ENCODE results near the gene LCNL1. TPM values are rescaled to one million over a fixed set of nuclear protein-coding genes. Genes with fewer than 3 reads are reported as not detected.
A peak's percentile ranks its signal among the peaks of the same experiment; 100 is the strongest.

LCNL1 gene
- polyA plus RNA-seq, 1 donor (not counting 4 experiments of a cell fraction or from before 2014, with no cell fraction given): not detected

DNA sequence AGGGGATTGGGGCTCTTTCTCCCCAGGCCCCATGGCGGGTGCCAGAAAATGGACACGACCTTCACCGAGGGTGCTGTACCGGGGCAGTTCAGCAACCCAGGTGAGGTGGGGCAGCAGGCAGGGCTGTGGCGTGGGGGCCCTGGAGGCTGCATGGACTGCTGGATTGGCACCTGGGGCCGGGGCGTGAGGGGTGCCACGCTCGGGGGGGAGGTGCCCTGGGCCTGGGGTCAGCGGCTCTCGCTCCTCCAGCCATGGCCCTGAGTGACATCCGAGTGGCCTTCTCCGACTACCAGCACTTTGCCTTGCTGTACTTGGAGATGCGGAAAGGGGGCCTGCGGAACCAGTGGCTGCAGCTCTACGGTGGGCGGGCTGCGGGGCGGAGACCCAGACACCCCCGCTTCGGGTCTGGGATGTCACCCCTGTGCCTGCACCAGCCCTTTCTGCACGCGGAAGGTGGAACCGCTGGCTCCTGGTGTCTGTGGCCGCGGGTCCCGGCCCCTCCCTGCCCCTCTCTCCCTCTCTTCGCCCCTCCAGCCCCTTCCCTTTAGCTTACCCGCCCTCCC, 1.8 kb downstream of the LCNL1 start:
- Histone ChIP-seq H3K9ac (ENCODE audit: control insufficient read depth, extremely low read depth, insufficient read depth, low read length) (no peak overlapping the region), H2AFZ (ENCODE audit: control insufficient read depth, low read length) (no peak overlapping the region), H3K27ac (ENCODE audit: control insufficient read depth, insufficient read depth, low read length) (no peak overlapping the region), H3K79me2 (ENCODE audit: control insufficient read depth, insufficient read depth, low read length) (no peaks in the 10 kb centered on the region), H3K27me3 (ENCODE audit: control insufficient read depth, extremely low read depth, insufficient read depth, low read length) (peaks cover 27% of the 10 kb centered on the region), H3K36me3 (ENCODE audit: control insufficient read depth in 2 of 2, extremely low read depth in 1 of 2, insufficient read depth in 2 of 2, low read length in 2 of 2) (no peaks in the 10 kb centered on the region), H4K20me1 (ENCODE audit: control insufficient read depth, extremely low read depth, insufficient read depth, low read length) (no peaks in the 10 kb centered on the region), H3K4me1 (ENCODE audit: control insufficient read depth, extremely low read depth, insufficient read depth, low read length) (no peaks in the 10 kb centered on the region), H3K4me2 (ENCODE audit: control insufficient read depth, extremely low read depth, insufficient read depth, low read depth, low read length) (no peak overlapping the region), H3K9me1 (ENCODE audit: control insufficient read depth, extremely low read depth, insufficient read depth, low read length) (no peaks in the 10 kb centered on the region), H3K4me3 (ENCODE audit: control insufficient read depth in 2 of 3, extremely low read depth in 1 of 3, insufficient read depth in 2 of 3, low read depth in 1 of 3, low read length in 3 of 3) (no peak overlapping the region), H3K9me3 (ENCODE audit: control insufficient read depth, low read depth, low read length) (no peaks in the 10 kb centered on the region)
- dilution Hi-C loops (cut with MboI; ENCODE audit: extremely low pct_ligation_motif_present, low sequenced_read_pairs): no loop called here
- FAIRE-seq: no peak
- TF ChIP-seq, protein P1, sequence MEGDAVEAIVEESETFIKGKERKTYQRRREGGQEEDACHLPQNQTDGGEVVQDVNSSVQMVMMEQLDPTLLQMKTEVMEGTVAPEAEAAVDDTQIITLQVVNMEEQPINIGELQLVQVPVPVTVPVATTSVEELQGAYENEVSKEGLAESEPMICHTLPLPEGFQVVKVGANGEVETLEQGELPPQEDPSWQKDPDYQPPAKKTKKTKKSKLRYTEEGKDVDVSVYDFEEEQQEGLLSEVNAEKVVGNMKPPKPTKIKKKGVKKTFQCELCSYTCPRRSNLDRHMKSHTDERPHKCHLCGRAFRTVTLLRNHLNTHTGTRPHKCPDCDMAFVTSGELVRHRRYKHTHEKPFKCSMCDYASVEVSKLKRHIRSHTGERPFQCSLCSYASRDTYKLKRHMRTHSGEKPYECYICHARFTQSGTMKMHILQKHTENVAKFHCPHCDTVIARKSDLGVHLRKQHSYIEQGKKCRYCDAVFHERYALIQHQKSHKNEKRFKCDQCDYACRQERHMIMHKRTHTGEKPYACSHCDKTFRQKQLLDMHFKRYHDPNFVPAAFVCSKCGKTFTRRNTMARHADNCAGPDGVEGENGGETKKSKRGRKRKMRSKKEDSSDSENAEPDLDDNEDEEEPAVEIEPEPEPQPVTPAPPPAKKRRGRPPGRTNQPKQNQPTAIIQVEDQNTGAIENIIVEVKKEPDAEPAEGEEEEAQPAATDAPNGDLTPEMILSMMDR (optimal IDR thresholded peaks at IDR 0.05 in 1 of 3, IDR thresholded peaks at IDR 0.05 in 1 of 3, conservative IDR thresholded peaks at IDR 0.05 in 1 of 3; ENCODE audit: extremely low read depth in 1 of 3, insufficient read depth in 2 of 3, low read length in 3 of 3): no peak
- no peak for TF ChIP-seq EZH2 (IDR thresholded peaks at IDR 0.05; ENCODE audit: low read length)
- DNase-seq (ENCODE audit: low read depth, low spot score): no peak

DNA sequence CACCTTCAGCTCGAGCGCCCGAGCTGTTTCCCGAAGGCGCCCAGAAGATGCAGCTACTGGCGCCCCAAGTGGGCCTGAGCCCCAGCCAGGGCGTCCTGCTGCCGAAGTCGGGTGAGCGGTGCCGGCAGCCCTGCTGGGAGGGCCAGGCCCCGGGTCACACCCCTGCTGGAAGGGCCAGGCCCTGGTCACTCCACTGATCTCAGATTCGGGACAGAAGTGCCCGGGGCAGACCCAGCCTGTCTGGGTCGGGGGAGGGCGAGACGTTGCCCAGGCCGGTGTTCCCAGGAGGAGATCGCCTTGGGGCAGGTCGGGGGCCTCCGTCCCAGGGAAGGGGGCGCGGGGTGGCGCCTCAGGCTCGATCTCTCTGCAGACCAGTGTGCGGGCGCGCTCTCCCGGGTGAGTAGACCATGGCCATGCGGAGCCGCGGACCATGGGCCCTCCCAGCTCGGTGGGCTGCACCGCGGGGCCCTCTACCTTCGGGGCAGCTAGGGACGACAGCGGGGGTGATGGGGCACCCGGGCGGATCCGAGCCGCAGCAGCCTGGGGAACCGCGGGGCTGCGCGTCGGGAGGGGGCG, 2.3 kb downstream of the LCNL1 start:
- dilution Hi-C loops (cut with MboI; ENCODE audit: extremely low pct_ligation_motif_present, low sequenced_read_pairs): no loop called here
- no peak overlapping the region for H3K4me3 ChIP-seq (ENCODE audit: control insufficient read depth in 2 of 3, extremely low read depth in 1 of 3, insufficient read depth in 2 of 3, low read depth in 1 of 3, low read length in 3 of 3)
- FAIRE-seq: no peak

More for the DNA sequence above, 2.3 kb downstream of the LCNL1 start:
- Histone ChIP-seq H3K9ac (ENCODE audit: control insufficient read depth, extremely low read depth, insufficient read depth, low read length) (no peak overlapping the region), H3K79me2 (ENCODE audit: control insufficient read depth, insufficient read depth, low read length) (no peaks in the 10 kb centered on the region), H3K9me3 (ENCODE audit: control insufficient read depth, low read depth, low read length) (no peaks in the 10 kb centered on the region), H3K4me2 (ENCODE audit: control insufficient read depth, extremely low read depth, insufficient read depth, low read depth, low read length) (no peak overlapping the region), H2AFZ (ENCODE audit: control insufficient read depth, low read length) (no peak overlapping the region), H3K4me1 (ENCODE audit: control insufficient read depth, extremely low read depth, insufficient read depth, low read length) (no peaks in the 10 kb centered on the region), H3K36me3 (ENCODE audit: control insufficient read depth in 2 of 2, extremely low read depth in 1 of 2, insufficient read depth in 2 of 2, low read length in 2 of 2) (no peaks in the 10 kb centered on the region), H3K9me1 (ENCODE audit: control insufficient read depth, extremely low read depth, insufficient read depth, low read length) (no peaks in the 10 kb centered on the region), H3K27ac (ENCODE audit: control insufficient read depth, insufficient read depth, low read length) (no peak overlapping the region), H4K20me1 (ENCODE audit: control insufficient read depth, extremely low read depth, insufficient read depth, low read length) (no peaks in the 10 kb centered on the region), H3K27me3 (ENCODE audit: control insufficient read depth, extremely low read depth, insufficient read depth, low read length) (peaks cover 27% of the 10 kb centered on the region)
- TF ChIP-seq EZH2 (IDR thresholded peaks at IDR 0.05; ENCODE audit: low read length): peak; percentile 90
- TF ChIP-seq, protein P1 (optimal IDR thresholded peaks at IDR 0.05 in 1 of 3, IDR thresholded peaks at IDR 0.05 in 1 of 3, conservative IDR thresholded peaks at IDR 0.05 in 1 of 3; ENCODE audit: extremely low read depth in 1 of 3, insufficient read depth in 2 of 3, low read length in 3 of 3): no peak
- DNase-seq (ENCODE audit: low read depth, low spot score): no peak
